HG03135 (cell line): ENCODE measurements around the gene UBR2.
A peak's percentile ranks its signal among the peaks of the same experiment; 100 is the strongest.

ENCODE experiments used
- ATAC-seq: cut with Tn5 transposase; IDR thresholded peaks from one replicate; pipeline ENCODE4 v1.9.1; 2021; ENCODE audit warnings: mild to moderate bottlenecking, moderate library complexity; ENCODE audit not compliant: unreplicated experiment

The UBR2 gene

DNA sequence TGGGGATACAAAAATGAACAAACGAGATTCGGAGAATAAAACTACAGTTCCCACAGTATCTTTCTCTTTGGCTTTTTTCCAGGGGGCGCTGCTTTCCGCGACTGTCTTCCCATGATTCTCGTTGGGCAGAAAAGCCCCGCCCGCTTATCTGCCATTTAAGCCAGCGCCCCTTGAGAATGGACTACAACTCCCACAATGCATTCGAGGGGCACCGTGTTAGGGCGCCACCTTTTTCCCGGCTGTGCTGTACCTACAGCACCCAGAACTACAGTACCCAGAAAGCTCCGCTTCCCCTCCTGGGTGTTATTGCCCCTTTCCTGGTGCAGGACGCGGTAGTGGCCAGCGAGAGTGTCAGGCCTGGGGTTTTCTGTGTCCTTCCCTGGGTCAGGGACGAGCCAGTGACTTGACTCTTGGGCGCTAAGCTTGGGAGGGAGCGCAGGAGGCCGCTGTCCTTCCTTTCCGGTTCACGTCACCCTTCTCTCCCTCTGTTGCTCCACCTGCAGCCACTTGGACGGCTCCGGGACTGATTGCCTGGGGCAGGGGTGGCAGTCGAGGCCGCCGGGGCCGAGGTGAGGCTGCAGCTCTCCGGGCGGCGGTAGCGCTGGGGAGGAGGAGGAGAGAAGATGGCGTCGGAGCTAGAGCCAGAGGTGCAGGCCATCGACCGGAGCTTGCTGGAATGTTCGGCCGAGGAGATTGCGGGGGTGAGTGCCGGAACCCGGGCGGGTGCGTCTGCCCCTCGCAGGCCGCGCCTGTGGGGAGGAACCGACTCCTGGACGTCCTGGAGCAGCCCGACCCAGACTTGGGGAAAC, at the start of gene UBR2:
TSS of gene UBR2 (plus strand) at position 333 of the 809 bp plus-strand sequence. CDS start at position 624, 291 bp downstream.
- ATAC-seq: peak; percentile 93

DNA sequence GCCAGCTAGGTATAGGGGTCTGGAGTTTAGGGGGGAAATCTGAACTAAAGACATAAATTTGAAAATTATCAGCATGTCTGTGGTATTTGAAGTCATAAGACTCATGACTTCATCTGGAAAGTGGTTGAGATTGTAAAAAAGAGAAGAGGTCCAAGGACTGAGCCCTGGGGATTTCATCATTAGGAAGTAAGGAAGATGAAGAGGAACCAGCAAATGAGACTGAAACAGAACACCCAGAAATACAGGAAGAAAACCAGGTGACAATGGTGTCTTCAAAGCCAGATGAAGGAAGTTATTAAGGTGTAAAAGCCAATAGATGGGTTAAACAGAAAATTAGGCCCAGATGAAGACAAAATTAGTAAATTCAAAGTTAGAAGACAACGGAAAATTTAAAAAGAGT, 49.1 kb upstream of the UBR2 start:
- no peak for ATAC-seq

DNA sequence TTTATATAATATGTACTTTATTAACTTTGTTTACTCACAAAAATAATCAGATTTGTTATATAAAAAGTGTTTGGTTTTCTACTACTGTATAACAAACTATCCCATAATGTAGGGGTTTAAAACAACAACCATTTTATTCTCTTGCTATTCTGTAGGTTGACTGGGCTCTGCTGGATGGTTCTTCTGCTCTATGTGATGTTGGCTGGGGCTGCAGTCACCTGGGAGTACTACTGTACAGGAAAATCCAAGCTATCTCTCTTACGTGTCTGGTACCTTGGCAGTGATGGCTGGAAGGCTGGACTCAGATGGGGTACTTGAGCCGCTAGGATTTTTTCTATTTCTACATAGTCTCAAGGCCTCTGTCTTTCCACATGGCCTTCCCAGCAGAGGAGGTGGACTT, 44.0 kb upstream of the UBR2 start:
- no peak for ATAC-seq

DNA sequence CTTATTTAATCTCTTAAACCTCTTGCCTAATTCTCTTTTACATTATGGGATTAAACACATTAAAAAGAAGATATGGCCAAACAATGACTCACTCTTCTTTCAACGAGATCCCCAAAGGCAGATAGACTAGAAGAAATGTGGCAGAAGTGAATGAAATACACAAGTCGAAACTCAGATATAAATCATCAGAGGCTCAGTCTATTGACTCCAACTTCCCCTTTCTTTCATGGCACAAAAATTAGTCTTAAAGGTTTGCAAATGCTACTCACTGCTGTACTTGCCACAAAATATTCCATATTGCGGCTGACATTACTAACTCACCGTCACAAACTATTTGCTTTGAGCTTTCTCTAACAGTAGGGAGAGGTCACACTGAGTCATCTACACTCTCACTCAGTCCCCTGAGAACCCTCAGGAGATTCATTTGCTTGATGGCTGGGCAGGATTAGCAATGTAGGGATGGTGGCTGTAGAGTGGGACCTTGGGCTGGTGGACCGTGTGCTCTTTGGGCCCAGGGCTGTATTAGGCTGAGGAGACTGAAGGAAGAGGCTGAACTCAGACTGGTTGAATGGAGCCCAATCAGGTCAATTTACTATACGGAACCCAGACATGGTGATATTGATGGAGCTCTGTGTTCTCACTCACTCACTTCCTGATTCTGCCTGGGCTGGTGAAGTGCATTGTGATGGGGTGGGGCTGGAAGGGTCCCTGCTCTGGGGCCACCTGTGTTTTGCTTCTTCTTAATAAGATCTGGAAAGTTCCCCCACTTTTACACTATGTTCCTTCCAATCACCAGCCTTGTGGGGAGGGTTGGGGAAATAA, 42.8 kb upstream of the UBR2 start:
- no peak for ATAC-seq

DNA sequence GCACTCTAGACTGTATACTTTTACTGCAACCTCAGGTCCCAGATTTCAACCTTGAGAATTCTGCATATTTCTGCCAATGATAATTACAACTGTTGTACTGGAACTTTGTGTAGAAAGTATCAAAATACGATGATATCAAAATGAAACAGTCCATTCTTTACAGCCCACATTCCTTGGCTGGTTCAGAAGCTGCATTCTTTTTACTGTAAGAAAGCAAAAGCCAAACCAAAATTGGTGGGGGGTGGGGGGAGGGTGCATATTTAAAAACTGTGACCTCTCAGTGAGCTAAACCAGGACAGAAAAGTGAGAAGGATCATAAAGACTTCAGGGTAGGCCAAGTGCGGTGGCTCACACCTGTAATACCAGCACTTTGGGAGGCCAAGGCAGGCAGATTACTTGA, 41.8 kb upstream of the UBR2 start:
- no peak for ATAC-seq

DNA sequence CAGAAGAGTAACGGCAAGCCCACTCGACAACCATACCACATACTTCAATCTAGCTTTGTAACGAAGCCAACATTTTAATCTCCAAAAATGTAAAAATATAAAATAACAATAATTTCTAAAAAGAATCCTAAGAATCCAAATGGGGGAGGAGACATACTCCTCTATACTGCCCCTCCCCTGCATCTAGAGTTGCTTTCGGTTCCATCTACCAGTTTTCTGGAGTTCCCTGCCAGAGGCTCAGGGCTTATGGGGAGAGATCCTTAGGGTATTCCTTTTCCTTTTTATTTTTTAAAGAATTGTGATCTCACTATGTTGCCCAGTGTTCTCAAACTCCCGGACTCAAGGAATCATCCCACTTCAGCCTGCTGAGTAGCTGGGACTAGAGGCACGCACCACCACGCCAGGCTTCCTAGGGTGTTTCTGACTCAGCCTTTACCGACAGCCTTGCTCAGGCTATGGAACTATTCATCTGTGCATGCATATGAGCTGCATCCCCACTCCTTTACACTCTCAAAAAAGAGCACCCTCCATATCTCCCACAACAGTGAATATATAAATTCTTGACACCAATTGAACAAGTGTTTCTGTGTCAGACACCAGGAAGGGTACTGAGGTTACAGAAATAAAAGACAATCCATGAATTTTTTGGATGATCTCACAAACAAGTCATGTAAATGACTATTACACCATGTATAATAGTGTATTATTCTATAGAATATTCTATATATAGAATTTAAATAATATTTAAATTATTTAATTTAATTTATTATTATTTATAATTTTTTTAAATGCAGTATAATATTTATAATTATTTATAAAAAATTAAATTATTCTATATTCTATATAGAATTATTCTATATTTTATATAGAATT, 40.7 kb upstream of the UBR2 start:
- no peak for ATAC-seq

DNA sequence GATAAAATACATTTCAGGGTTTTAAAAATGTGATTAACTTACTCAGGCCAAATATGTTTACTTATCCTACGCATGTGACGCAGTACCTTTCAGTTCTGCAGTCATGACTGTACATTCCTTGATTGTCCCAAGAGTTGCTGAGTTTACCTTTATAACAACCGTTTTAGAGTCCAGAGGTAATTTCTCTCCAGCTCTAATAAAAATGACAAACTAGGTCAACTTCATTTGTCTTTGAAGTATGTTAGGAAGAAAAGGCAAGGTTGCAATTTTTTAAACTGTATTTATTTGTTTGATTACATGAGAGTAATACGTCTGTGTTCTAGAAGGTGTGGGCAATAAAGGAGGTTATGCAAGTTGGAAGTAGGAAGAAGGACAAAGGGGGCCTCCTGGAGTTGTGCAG, 38.6 kb upstream of the UBR2 start:
- ATAC-seq: no peak

DNA sequence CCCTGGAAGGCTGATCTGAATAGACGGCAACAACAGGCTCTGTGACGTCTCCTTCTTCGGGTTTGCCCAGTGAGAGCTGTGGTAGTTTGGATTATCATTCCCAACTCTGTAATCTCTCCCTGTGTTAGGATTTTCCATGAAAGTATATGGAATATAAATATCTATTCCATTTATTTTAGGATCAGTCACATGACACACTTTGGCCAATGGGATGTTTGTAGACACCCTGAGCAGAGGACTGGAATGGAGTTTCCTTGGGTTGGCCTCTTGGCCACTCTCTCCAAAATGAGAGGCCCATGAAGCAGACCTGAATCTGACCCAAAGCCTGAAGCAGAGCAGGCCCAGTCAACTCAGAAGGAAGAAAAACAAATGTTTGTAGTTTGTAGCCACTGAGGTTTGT, 37.2 kb upstream of the UBR2 start:
- no peak for ATAC-seq

DNA sequence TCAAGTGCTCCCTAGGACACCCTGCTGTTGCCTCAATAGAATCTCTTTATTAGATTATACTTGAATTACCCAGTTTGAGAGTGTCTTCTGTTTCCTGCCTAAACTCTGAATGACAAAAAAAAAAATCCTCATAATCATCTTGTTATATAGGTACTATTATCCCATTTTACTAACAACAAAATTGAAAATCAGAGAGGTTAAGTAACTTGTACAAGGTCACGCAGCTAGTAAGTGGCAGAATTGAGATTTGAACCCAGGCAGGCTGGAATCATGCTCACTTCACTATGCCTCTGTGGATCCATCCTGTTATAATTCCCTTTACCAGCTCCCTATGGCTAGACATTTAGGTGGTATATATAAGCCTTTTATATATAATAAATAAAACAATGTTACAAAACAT, 36.6 kb upstream of the UBR2 start:
- no peak for ATAC-seq

DNA sequence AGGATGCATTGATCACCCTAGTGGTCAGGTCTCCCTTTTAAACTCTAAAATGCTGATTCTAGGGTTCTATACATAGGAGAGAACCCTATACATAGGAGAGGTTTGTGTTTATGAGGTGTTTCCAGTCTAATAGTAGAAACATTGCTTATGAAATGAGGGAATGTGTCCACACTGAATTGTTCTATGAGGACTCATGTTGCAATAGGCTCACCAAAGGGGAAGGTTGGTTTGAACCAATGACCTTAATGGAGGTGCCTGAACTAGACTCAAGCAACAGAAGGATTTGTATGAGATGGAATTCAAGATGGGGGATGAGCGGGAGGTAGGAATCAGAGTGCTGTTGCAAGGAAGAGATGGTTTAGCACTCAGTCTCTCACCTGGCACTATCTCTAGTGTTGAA, 33.5 kb upstream of the UBR2 start:
- ATAC-seq: no peak

DNA sequence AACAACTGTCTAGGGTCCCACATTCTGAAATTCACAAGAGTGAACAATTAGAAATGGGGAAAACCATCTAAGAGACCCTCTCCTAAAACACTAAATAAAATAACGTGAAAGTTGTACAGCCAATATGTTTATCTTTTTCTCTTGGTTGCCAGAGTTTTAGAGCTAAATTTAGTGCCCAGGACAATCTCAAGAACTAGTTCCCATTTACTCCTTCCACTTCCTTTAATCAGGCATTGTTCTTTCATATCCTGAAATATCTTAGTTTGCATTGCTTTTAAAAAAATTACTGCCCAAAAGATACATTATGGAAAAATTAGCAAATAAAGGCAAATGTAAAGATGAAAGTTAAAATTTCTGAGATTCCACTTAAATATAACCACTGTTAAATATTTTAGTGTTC, 33.1 kb upstream of the UBR2 start:
- ATAC-seq: no peak

DNA sequence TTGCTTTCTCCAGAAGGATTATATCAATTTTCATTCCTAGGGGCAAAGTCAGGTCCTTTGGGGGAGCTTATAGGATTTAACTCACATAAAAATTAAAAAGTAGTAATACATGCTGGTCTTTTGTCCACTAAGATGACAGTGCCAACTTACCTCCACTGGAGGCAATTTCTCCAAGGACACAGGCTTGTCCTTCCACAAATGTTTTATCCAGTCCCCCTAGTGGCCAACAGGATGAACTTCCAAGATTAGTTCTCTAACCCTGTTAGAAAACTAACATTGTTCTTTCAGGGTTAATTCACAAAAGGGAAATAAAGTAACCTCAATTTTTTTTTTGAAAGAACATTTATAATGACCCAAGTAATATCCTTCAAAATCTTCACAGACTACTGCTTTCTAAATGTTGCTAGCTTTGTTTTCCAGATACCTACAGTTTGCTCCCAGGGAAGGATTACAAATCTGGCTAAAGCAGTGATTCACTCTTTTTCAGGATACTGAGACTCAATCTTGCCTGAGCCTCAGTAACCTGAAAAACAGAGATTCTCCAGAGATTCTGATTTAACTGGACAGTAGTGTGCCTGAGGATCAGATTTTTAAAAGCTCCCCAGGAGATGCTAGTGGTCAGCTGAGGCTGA, 31.7 kb upstream of the UBR2 start:
- ATAC-seq: no peak

DNA sequence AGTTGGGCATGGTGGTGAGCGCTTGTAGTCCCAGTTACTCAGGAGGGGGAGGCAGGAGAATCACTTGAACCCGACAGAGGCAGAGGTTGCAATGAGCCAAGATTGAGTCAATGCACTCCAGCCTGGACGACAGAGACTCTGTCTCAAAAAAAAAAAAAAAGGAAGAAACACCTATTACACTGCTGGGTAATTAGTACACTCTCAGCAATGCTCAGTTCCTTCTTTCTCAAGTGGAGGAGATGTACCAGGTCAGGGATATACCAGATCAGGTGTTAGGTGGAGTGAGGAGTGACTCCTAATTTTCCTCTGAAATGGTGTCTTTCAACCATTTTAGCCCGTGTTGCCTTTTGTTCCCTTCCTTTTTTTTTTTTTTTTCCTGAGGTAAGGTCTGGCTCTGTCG, 30.0 kb upstream of the UBR2 start:
- ATAC-seq: no peak

DNA sequence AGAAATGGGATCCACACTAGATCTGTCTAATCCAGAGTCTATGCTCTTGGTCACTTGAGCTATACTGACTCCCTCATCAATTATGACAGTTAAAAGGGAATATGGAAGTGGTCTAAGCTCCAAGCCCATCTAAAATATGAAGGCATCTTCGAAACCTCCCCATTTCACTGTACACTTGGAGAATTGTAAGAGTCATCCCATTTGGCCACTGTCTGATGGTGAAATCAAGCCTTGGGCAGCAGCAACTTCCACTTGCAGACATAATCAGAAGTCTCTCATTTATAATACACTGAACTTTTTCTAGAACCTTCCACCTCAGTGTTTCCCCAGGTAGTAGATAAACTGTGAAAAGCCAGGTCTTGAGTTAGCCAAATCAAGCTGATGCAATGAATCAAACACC, 26.3 kb upstream of the UBR2 start:
- ATAC-seq: no peak

DNA sequence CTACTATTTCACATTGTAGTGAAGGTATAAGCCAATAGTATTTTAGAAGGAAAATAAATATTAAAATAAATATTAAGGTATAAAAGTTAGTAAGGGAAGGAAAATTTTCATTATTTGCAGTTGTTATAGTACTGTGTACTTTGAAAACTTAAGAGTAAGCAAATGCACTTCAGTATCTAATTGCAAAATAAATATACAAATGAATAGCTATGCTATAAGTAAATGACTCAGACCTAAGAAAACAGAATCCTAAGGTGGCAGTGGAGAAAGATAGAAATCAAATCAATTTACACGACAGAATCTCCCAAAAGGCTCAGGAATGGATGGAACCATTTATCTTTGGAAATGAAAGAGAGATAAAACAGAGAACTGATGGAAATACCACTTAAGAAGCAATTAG, 24.7 kb upstream of the UBR2 start:
- ATAC-seq: no peak

DNA sequence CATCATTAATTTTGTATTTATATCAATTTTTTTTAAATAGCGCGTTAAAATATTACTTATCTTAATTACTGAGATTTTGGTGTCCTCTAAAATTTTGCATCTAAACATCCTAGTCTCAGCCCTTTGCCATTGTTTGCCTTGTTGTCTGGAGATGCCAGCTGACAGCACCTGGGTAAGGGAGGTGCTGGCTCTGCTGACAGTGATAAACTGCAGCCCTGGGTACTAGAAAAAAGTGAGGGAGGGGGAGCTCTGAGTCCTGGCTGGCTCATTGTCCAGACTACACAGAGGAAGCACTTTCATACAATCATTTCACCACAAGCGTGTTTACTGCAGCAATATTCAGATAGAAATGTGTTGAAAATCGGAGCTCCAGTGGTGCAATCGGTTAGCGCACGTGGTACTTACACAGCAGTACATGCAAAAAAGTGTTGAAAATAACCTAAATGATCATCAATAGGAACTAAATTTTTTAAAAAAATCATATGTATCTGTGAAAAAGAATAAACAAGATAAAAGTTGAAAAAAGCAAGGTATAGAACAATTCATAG, 18.5 kb upstream of the UBR2 start:
- no peak for ATAC-seq

DNA sequence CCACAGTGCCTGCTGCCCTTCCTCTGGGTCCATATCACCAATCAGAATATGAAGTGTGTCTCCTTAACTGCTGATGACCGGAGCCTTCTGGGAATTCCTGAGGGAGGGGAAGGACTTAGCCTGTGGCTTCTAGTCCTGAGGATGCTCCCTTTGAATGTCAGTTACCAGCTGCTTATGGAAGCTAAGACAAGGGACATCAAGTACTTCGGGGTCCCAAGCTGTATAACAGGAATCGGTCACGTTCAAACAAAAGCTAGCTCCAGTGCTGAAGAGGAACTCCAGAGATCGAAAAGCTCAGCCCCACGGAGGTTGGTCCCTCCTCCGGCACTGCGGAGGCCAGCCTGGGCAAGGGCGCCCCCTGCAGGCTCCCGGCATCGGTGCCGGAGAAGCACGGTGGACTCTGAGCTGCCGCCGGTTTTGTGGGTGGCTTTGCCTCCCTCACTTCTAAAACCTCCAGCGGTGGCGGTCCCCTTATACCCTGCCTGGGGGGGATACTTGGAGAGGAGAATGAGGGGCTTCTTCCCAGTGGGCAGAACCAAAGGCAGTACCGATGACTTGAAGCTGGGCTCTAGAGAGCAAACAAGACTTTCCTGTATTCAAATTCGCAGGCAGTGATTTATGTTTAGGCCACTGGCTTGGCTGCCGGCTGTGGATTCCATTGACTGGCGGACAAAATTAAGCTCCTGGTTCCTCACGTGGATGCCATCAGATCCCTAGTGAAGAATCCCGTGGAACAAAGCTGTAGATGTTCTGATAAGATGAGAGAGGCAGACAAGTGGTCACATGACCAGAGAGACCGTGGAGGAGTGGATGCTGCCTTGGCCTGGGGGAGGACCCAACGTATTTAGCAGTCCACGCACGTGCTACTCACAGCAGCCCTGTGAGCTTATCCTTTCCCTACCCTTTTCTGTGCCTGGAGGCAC, 16.2 kb upstream of the UBR2 start:
- ATAC-seq: peak; percentile 87

DNA sequence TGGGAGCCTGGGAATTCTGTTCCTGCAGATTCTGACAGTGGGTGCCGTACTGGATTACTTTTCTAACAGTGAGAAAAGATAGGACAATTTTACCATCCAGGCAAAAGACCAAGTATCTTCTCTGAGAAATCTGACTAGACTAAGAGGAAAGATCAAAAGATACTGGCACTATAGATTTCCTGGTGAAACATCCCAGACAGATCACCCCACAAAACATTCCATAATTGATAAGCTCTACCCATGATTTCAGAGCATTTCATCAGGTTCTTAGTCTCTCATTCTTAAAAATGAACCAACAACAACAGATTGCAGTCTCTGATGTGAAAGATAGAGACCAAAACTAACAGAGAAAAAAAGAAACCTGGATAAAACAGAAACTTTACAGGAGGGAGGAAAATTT, 13.6 kb upstream of the UBR2 start:
- ATAC-seq: no peak

DNA sequence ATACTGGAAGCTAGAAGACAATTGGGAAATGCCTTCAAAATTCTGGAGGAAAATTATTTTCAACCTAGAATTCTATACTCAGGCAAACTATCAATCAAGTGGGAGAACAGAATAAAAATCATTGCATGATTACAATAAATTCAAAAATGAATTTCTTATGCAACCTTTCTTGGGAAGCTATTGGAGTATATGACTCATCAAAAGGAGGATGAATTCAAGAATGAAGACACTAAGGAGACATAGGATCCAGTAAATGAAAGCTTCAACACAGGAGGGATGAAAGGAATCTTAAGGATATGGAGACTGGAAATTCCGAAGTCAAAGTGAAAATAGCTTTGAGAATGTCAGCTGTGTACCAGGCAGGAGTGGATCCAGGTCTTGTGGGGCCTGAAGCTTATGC, 12.6 kb upstream of the UBR2 start:
- ATAC-seq: no peak

DNA sequence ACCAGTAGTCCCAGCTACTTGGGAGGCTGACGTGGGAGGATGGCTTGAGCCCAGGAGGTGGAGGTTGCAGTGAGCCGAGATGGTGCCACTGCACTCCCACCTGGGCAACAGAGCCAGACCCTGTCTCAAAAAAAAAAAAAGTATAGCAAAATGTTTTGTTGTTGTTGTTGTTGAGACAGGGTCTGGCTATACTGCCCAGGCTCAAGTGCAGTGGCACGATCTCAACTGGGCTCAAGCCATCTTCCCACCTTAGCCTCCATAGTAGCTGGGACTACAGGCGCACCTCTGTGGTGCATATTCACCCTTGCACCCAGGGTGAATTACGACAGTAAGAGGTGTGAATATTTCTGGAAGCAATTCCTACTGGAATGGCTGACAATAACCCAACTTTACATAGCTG, 11.4 kb upstream of the UBR2 start:
- ATAC-seq: no peak
